ENCODE measurements around the gene KCNF1.

Gene KCNF1

GRCh38 chr2:10960606-10961489 is 49.1 kb downstream of the KCNF1 start:
- TF ChIP-seq CTCF (IDR thresholded peaks at IDR 0.05), result no peak
- H3K27ac Mint-ChIP-seq, result no peak overlapping the region

GRCh38 chr2:10961490-10961875 is 49.7 kb downstream of the KCNF1 start:
- Mint-ChIP-seq H3K27me3 (ENCODE audit: low read depth, poor library complexity) (peaks cover 10% of the 10 kb centered on the region), H3K4me3 (no peak overlapping the region), H3K36me3 (ENCODE audit: low read depth) (no peaks in the 10 kb centered on the region), H3K9me3 (peaks cover 18% of the 10 kb centered on the region), H3K27ac (no peak overlapping the region), H3K4me1 (peaks cover 19% of the 10 kb centered on the region)
- TF ChIP-seq CTCF (IDR thresholded peaks at IDR 0.05), result no peak
- DNase-seq, result no peak

More at GRCh38 chr2:10960606-10961489, 49.1 kb downstream of the KCNF1 start:
- H3K27me3 Mint-ChIP-seq (ENCODE audit: low read depth, poor library complexity), result peaks cover 10% of the 10 kb centered on the region
- H3K4me3 Mint-ChIP-seq, result no peak overlapping the region
- H3K36me3 Mint-ChIP-seq (ENCODE audit: low read depth), result no peaks in the 10 kb centered on the region
- DNase-seq, result no peak
- H3K9me3 Mint-ChIP-seq, result peaks cover 18% of the 10 kb centered on the region
- H3K4me1 Mint-ChIP-seq, result peaks cover 19% of the 10 kb centered on the region

- Mint-ChIP-seq H3K4me1 (peaks cover 19% of the 10 kb centered on the region), H3K9me3 (peaks cover 18% of the 10 kb centered on the region), H3K4me3 (no peak overlapping the region), H3K27me3 (ENCODE audit: low read depth, poor library complexity) (peaks cover 10% of the 10 kb centered on the region), H3K36me3 (ENCODE audit: low read depth) (no peaks in the 10 kb centered on the region), H3K27ac (no peak overlapping the region)
- no peak for TF ChIP-seq CTCF (IDR thresholded peaks at IDR 0.05)
- no peak for DNase-seq
Observed at GRCh38 chr2:10962004-10962403, 50.3 kb downstream of the KCNF1 start.

- peaks cover 19% of the 10 kb centered on the region for H3K4me1 Mint-ChIP-seq
- H3K27me3 Mint-ChIP-seq (ENCODE audit: low read depth, poor library complexity), result peaks cover 5% of the 10 kb centered on the region
- peaks cover 18% of the 10 kb centered on the region for H3K9me3 Mint-ChIP-seq
- H3K36me3 Mint-ChIP-seq (ENCODE audit: low read depth), result no peaks in the 10 kb centered on the region
- no peak for TF ChIP-seq CTCF (IDR thresholded peaks at IDR 0.05)
- DNase-seq, result no peak
- no peak overlapping the region for H3K4me3 Mint-ChIP-seq
- no peak overlapping the region for H3K27ac Mint-ChIP-seq
Observed at GRCh38 chr2:10963155-10963554, 51.4 kb downstream of the KCNF1 start.

All from nephron progenitor cell (in vitro differentiated cells).